SJSA1 (cell line): ENCODE measurements around the gene TMOD4. TPM values are rescaled to one million over a fixed set of nuclear protein-coding genes. Genes with fewer than 3 reads are reported as not detected.
"Not testable (repeated sequence)": the region's sequence is repeated elsewhere in the genome, so short reads cannot be mapped to it uniquely, and the experiment has no call there.

Experiments
- DNase-seq, 2 experiments: peaks; one replicate each; pipeline ENCODE4 v3.0.0-alpha.2; 2015 to 2020; ENCODE audit warnings: low spot score in 2 of 2, low read depth in 1 of 2
- H3K27ac ChIP-seq: fragments of 250-450 bp; sonication (Bioruptor Pico); 2 replicates; pipeline ENCODE4 v1.5.1; 2020; ENCODE audit warnings: mild to moderate bottlenecking, moderate library complexity
- H3K27me3 ChIP-seq: fragments of 250-450 bp; sonication (Bioruptor Pico); replicated peaks from 2 replicates; pipeline ENCODE4 v1.5.1; 2020; ENCODE audit warnings: mild to moderate bottlenecking, moderate library complexity
- H3K36me3 ChIP-seq: fragments of 250-450 bp; sonication (Bioruptor Pico); 2 replicates; pipeline ENCODE4 v1.5.1; 2020; ENCODE audit warnings: mild to moderate bottlenecking
- H3K4me1 ChIP-seq: fragments of 250-450 bp; sonication (Bioruptor Pico); replicated peaks from 2 replicates; pipeline ENCODE4 v1.6.1; 2021; ENCODE audit warnings: mild to moderate bottlenecking
- H3K4me3 ChIP-seq: fragments of 250-450 bp; sonication (Bioruptor Pico); 2 replicates; pipeline ENCODE4 v1.5.1; 2020; ENCODE audit warnings: mild to moderate bottlenecking
- H3K9me3 ChIP-seq: fragments of 250-450 bp; sonication (Bioruptor Pico); replicated peaks from 2 replicates; pipeline ENCODE4 v1.5.1; 2020; ENCODE audit warnings: mild to moderate bottlenecking
- total RNA-seq: library from RNA; depleted of rRNA; stranded (reverse); fragments of >200 nt; shearing (Covaris generic); gene quantifications from 2 replicates; pipeline ENCODE4 v1.2.3, GENCODE V29; 2014; rRNA removed

TMOD4 gene
- total RNA-seq = 1.2 TPM in 1 of 2 replicates, not detected in the other

DNA sequence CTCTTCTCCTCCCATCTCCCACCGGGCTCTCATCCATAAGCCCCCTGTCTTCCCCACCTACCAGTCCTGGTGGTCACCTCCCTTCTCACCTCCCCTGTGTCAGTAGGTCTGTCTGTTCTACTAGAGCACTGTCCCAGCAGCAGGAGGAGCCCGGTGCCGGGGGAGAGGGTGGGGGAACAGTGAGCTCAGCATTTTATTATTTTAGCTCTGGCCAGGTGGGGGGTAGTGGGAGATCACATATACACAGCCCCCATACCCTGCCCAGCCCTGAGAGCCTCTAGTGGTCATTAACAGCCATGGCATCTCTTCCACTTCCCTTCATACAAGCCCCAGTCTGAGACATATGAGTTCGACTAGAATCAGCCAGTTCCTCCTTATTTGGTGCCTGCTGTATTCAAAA is at the start of gene TMOD4:
Gene TMOD4 (minus strand): TSS at position 119 of the 400 bp plus-strand sequence. CDS start 1,106 bp downstream, outside the sequence.
- no peak for DNase-seq
- no peak within 1 kb of the TSS for H3K27ac ChIP-seq
- H3K4me1 ChIP-seq = no peaks in the 10 kb centered on the region
- H3K27me3 ChIP-seq = no peaks in the 10 kb centered on the region
- peaks cover 56% of the 10 kb centered on the region for H3K36me3 ChIP-seq
- no peaks in the 10 kb centered on the region for H3K9me3 ChIP-seq
- H3K4me3 ChIP-seq = no peak within 1 kb of the TSS

GRCh38 chr1:151222130-151222529 is 46.3 kb upstream of the TMOD4 start:
- no peak overlapping the region for H3K4me3 ChIP-seq
- H3K4me1 ChIP-seq = no peaks in the 10 kb centered on the region
- peaks cover 84% of the 10 kb centered on the region for H3K36me3 ChIP-seq
- DNase-seq = no peak
- H3K27me3 ChIP-seq = no peaks in the 10 kb centered on the region
- no peaks in the 10 kb centered on the region for H3K9me3 ChIP-seq
- no peak overlapping the region for H3K27ac ChIP-seq

- Histone ChIP-seq H3K27me3 (no peaks in the 10 kb centered on the region), H3K36me3 (peaks cover 81% of the 10 kb centered on the region), H3K4me3 (no peak overlapping the region), H3K9me3 (no peaks in the 10 kb centered on the region), H3K4me1 (no peaks in the 10 kb centered on the region), H3K27ac (no peak overlapping the region)
- DNase-seq = no peak
These were observed 45.8 kb upstream of the TMOD4 start for GRCh38 chr1:151221616-151222015.

DNA sequence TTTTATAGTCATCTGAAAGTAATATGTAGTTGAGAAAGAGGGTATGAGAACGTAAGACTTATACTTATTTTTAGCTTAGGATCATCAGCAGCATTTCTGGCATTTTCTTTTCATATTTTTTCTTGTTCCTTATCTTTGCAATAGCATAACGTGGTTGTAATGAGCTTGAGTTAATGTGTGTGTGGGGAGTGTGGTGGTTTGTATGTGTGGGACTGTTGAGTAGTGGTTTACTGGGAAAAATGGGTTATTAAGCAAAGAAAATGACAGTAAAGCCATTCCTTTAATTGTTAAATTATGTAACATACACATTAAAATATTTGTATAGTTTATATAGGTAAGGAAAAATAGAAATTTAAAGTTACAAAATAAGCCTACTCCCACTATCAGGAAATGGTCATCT is 37.8 kb upstream of the TMOD4 start:
- Histone ChIP-seq H3K4me3 (no peak overlapping the region), H3K4me1 (no peaks in the 10 kb centered on the region), H3K36me3 (peaks cover 83% of the 10 kb centered on the region), H3K27ac (no peak overlapping the region), H3K9me3 (no peaks in the 10 kb centered on the region), H3K27me3 (no peaks in the 10 kb centered on the region)
- no peak for DNase-seq

DNA sequence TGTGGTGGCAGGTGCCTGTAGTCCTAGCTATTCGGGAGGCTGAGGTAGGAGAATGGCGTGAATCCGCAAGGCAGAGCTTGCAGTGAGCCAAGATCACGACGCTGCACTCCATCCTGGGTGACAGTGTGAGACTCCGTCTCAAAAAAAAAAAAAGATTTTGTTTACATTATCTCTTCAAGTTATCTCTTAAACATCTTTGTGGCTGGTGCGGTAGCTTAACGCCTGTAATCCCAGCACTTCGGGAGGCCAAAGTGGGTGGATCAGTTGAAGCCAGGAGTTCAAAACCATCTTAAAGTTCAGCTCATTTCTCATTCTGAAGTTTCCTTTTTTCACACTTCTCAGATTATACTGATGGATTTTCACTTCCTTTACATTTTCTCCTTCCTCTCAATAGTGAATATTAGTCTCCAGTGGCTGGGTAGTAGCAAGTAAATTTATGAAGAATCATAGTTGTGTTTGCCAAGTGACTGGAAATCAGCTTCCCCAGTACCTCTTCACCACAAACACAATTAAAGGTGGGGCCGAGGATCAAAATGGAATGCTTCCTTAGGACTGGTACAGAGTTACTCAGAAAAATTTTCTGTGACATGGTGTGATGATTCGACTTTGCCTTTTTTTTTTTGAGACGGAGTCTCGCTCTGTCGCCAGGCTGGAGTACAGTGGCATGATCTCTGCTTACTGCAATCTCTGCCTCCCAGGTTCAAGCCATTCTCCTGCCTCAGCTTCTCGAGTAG is 36.4 kb upstream of the TMOD4 start:
- no peaks in the 10 kb centered on the region for H3K27me3 ChIP-seq
- H3K4me1 ChIP-seq = no peaks in the 10 kb centered on the region
- H3K4me3 ChIP-seq = no peak overlapping the region
- no peaks in the 10 kb centered on the region for H3K9me3 ChIP-seq
- no peak overlapping the region for H3K27ac ChIP-seq
- peaks cover 81% of the 10 kb centered on the region for H3K36me3 ChIP-seq
- DNase-seq = no peak

- Histone ChIP-seq H3K4me1 (no peaks in the 10 kb centered on the region), H3K27me3 (no peaks in the 10 kb centered on the region), H3K4me3 (no peak overlapping the region), H3K36me3 (peaks cover 86% of the 10 kb centered on the region), H3K9me3 (no peaks in the 10 kb centered on the region), H3K27ac (no peak overlapping the region)
- no peak for DNase-seq
These were observed 35.0 kb upstream of the TMOD4 start for GRCh38 chr1:151210830-151211229.

GRCh38 chr1:151205381-151205965 is 29.7 kb upstream of the TMOD4 start:
- H3K27me3 ChIP-seq, H3K27ac ChIP-seq, H3K9me3 ChIP-seq, H3K4me1 ChIP-seq, H3K4me3 ChIP-seq, DNase-seq: not testable (repeated sequence)
- peaks cover 90% of the 10 kb centered on the region for H3K36me3 ChIP-seq

DNA sequence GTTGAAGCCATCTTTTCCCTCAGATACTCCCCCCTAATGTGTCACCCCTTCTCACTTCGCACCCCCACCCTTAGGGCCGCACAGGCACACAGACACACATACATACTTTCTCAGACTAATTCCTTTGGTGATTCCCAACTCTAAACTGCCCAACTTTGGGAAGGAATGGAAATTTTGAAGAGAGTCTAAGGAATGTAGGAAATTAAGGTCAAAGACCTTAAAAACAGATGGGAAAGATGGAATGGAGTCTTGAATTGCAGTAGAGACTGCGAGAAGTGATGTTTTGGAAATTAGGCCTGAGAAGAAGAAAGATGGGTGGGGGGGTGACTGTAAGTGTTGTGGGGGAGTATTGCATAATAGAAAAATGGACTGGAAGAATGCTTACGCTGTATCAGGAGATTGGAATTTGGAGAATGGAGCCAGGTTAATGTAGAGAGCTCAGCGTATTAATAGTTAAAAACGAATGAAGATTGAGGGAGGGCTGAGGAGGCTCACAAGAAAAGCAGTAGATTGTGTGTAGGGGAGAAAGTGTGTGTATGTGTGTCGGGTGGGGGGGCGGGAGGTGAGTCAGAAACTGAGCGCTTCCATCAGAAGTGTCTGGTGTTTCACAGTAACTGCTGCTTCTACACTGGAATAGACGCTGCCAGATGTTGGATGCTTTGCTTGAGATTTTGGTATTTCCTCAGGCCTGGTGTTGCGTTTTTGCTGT is 24.2 kb upstream of the TMOD4 start:
- no peaks in the 10 kb centered on the region for H3K27me3 ChIP-seq
- peaks cover 20% of the 10 kb centered on the region for H3K4me1 ChIP-seq
- peak; percentile 61 to 75 for DNase-seq
- peaks cover 43% of the 10 kb centered on the region for H3K36me3 ChIP-seq
- peak overlapping the region; percentile 74 for H3K27ac ChIP-seq
- no peaks in the 10 kb centered on the region for H3K9me3 ChIP-seq
- peak overlapping the region; percentile 64 for H3K4me3 ChIP-seq

DNA sequence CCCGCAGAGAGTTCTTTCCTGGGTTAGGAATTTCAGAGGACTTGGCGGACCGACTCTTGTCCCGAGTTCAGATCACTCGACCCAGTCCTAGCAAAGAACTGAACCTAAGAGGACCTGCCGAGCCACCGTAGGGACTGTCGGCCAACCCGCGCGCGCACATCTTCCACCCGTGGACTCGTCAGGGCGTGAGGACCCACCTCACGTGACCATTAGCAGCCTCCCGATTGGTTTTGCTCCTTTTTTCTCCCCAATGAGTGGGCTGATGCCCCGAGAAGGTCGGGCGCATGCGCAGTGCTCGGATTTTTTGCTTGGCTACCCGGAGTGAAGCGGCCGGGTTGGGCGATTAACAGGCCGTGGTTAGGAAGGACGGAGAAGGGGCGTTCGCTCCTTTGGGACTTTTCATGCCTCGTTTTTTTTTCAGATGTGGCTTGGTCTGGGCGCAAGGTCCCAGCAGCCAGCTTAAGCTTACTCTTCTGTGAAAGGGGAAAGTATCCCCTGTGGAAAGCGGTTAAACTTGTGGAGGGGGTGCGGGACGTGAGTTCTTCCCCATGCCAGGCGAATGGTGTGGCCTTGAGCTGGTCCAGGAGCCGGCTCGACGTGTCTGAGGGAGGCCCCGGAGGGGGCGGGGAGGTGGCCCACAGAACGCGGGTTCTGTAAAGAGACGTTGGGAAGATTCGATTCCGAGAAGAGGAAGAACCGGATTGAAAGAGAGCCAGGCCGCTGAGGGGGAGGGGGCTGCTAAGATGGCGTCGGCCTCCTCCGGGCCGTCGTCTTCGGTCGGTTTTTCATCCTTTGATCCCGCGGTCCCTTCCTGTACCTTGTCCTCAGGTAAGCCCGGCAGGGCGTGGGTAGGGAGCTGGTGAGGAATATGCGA is 22.7 kb upstream of the TMOD4 start, which contains the start of gene PIP5K1A:
Gene PIP5K1A (plus strand): TSS at position 299 of the 874 bp plus-strand sequence. CDS start 445 bp downstream, at position 744.
- Histone ChIP-seq H3K36me3 (peaks cover 29% of the 10 kb centered on the region), H3K9me3 (no peaks in the 10 kb centered on the region), H3K4me3 (peak within 1 kb of the TSS; percentile 64), H3K27ac (peak within 1 kb of the TSS; percentile 74), H3K4me1 (peaks cover 25% of the 10 kb centered on the region), H3K27me3 (no peaks in the 10 kb centered on the region)
- DNase-seq = peak; percentile 96 to 99

- Histone ChIP-seq H3K9me3 (no peaks in the 10 kb centered on the region), H3K27ac (peak overlapping the region; percentile 74), H3K36me3 (peaks cover 23% of the 10 kb centered on the region), H3K27me3 (no peaks in the 10 kb centered on the region), H3K4me3 (peak overlapping the region; percentile 64), H3K4me1 (peaks cover 25% of the 10 kb centered on the region)
- DNase-seq = no peak
These were observed 22.1 kb upstream of the TMOD4 start for GRCh38 chr1:151197863-151198253.

DNA sequence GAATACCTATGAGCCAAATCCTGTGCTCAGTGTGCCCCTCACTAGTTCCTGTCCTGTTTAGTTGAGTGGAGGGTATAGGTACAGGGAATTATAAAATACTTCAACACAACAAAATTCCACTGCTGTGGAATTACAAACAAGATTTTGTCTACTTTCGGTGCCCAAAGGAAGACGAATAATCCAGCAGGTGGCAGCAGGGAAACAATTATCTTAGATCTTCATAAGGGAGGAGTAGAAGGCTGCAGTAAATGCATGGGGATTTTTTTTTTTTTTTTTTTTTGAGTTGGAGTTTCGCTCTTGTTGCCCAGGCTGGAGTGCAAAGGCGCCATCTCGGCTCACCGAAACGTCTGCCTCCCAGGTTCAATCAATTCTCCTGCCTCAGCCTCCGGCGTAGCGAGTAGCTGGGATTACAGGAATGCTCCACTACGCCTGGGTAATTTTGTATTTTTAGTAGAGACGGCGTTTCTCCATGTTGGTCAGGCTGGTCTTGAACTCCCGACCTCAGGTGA is 20.6 kb upstream of the TMOD4 start:
- H3K27ac ChIP-seq = peak overlapping the region; percentile 90

DNA sequence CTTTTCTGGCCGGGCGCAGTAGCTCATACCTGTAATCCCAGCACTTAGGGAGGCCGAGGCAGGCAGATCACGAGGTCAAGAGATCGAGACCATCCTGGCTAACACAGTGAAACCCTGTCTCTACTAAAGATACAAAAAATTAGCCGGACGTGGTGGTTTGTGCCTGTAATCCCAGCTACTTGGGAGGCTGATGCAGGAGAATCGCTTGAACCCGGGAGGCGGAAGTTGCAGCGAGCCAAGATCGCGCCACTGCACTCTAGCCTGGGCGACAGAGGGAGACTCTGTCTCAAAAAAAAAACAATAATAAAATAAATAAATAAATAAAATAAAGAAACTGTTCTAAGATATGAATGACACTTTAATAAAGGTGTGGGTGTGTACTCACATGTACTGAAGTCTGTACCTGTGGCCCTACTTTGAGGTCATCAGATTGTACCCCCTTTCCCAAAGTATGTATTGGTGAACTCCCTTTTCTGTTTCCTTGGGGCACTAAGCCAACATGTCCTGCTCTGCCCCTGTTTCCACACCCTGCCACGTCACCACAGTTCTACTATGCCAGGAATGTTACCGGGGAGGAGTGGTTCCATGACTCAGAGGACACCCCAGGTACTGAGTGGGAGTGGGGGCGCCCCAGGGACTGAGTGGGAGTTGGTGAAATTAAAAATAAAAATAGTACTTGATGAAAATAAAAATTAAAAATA is 19.3 kb upstream of the TMOD4 start:
- H3K9me3 ChIP-seq, H3K36me3 ChIP-seq, H3K27me3 ChIP-seq: not testable (repeated sequence)
- H3K4me1 ChIP-seq = peaks cover 23% of the 10 kb centered on the region
- peak overlapping the region; percentile 90 for H3K27ac ChIP-seq
- DNase-seq = peak; percentile 79 to 93
- peak overlapping the region; percentile 25 for H3K4me3 ChIP-seq

More for the DNA sequence above, 20.6 kb upstream of the TMOD4 start:
- H3K9me3 ChIP-seq = no peaks in the 10 kb centered on the region
- H3K4me1 ChIP-seq = peaks cover 23% of the 10 kb centered on the region
- DNase-seq = peak; percentile 77 to 84
- no peaks in the 10 kb centered on the region for H3K27me3 ChIP-seq
- H3K36me3 ChIP-seq = peaks cover 8% of the 10 kb centered on the region
- peak overlapping the region; percentile 30 for H3K4me3 ChIP-seq
